ENCODE results near the gene PPP3CA. TPM values are rescaled to one million over a fixed set of nuclear protein-coding genes. Genes with fewer than 3 reads are reported as not detected.

PPP3CA gene
- total and polyA plus RNA-seq, 2 of the 13 experiments (the other 11 are each of a cell fraction or from before 2014, with no cell fraction given), result 4.8 to 13.2 TPM

DNA sequence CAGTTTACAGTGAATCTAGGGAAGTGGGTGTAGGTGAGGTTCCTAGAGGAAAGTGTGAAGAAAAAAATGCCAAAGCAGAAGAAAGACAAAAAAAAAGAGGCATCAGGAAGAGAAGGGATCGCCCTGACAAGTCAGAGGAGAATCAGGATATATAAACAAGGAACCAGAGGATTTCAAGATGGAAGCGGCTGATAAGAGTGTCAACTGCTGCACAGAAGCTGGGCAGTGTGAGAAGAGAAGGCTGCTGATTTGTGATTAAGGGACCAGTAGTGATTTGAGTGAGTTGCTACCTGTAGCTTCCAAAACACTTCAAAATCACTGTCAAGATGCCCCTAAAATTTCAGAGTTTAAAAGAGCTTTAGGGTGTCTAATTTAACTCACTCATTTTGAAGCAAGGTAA lies 258.2 kb downstream of the PPP3CA start:
- no peaks in the 10 kb centered on the region for H4K20me1 ChIP-seq (ENCODE audit: insufficient read depth, low read length)
- ChIA-PET POLR2A (no interaction called here), CTCF (ENCODE audit: low intra/inter-chr PET ratio, low total read pairs) (no interaction called here)
- in situ Hi-C loops (cut with HindIII; ENCODE audit: extremely low pct_ligation_motif_present, low pct_unique_long_range_greater_than_20kb), result no loop called here
- no peak for FAIRE-seq
- no peaks in the 10 kb centered on the region for H3K9me3 ChIP-seq (ENCODE audit: low read length)
- H3K79me2 ChIP-seq (ENCODE audit: insufficient read depth, low read length), result no peaks in the 10 kb centered on the region
- H3K4me3 ChIP-seq (replicated peaks in 1 of 3; ENCODE audit: insufficient read depth in 1 of 3, low read depth in 2 of 3, low read length in 3 of 3), result no peak overlapping the region
- no peaks in the 10 kb centered on the region for H3K4me1 ChIP-seq (ENCODE audit: insufficient read depth, low read length)
- no TSS peak for BruUV-seq (replicated peaks)
- no peak overlapping the region for H3K4me2 ChIP-seq (ENCODE audit: low read depth, low read length)
- H2AFZ ChIP-seq (ENCODE audit: low read length), result no peak overlapping the region
- no peak overlapping the region for H3K9ac ChIP-seq (ENCODE audit: insufficient read depth, low read depth, low read length)
- no peak overlapping the region for H3K27ac ChIP-seq (ENCODE audit: extremely low read length, insufficient read depth, low read length)
- WGBS (ENCODE audit: low lambda C conversion rate), result 90% methylated on average over 2 of the region's 2 CpGs
- ATAC-seq, result no peak
- intact Hi-C loops (cut with micrococcal nuclease; ENCODE audit: unreplicated experiment), result loop anchor here (5.0 kb wide), 1 partner anchor 643 kb away; no protein-coding TSS in a partner anchor
- DNase-seq (ENCODE audit: low spot score), result no peak
- no peaks in the 10 kb centered on the region for H3K36me3 ChIP-seq (replicated peaks in 1 of 2; ENCODE audit: control insufficient read depth in 1 of 2, insufficient read depth in 2 of 2, low read length in 2 of 2)
- TF ChIP-seq YEATS2 (CRISPR knock-in tag; IDR thresholded peaks at IDR 0.05; ENCODE audit: borderline replicate concordance), result no peak
- no peak for TF ChIP-seq ZNF841 (CRISPR knock-in tag; IDR thresholded peaks at IDR 0.05; ENCODE audit: borderline replicate concordance)
- no peak for TF ChIP-seq ZNF878 (CRISPR knock-in tag; IDR thresholded peaks at IDR 0.05)
- TF ChIP-seq ASH2L (IDR thresholded peaks at IDR 0.05; ENCODE audit: insufficient read length, low read depth, low read length), result no peak
- TF ChIP-seq, protein P1, sequence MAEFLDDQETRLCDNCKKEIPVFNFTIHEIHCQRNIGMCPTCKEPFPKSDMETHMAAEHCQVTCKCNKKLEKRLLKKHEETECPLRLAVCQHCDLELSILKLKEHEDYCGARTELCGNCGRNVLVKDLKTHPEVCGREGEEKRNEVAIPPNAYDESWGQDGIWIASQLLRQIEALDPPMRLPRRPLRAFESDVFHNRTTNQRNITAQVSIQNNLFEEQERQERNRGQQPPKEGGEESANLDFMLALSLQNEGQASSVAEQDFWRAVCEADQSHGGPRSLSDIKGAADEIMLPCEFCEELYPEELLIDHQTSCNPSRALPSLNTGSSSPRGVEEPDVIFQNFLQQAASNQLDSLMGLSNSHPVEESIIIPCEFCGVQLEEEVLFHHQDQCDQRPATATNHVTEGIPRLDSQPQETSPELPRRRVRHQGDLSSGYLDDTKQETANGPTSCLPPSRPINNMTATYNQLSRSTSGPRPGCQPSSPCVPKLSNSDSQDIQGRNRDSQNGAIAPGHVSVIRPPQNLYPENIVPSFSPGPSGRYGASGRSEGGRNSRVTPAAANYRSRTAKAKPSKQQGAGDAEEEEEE (CRISPR knock-in tag; IDR thresholded peaks at IDR 0.05; ENCODE audit: borderline replicate concordance), result no peak
- TF ChIP-seq ZNF33A (CRISPR knock-in tag; IDR thresholded peaks at IDR 0.05; ENCODE audit: borderline replicate concordance), result no peak
- no peak for TF ChIP-seq ZNF30 (CRISPR knock-in tag; IDR thresholded peaks at IDR 0.05)
- TF ChIP-seq SAFB2 (CRISPR knock-in tag; IDR thresholded peaks at IDR 0.05; ENCODE audit: borderline replicate concordance, low read depth), result no peak
- no peak for TF ChIP-seq SNAI1 (CRISPR knock-in tag; IDR thresholded peaks at IDR 0.05; ENCODE audit: borderline replicate concordance)
- TF ChIP-seq HMGA1 (CRISPR knock-in tag; conservative IDR thresholded peaks at IDR 0.05), result no peak
- no peak for TF ChIP-seq CBX5 (CRISPR knock-in tag; IDR thresholded peaks at IDR 0.05; ENCODE audit: borderline replicate concordance)
- no peak for TF ChIP-seq DMAP1 (CRISPR knock-in tag; IDR thresholded peaks at IDR 0.05)
- no peak for TF ChIP-seq ZNF788 (CRISPR knock-in tag; IDR thresholded peaks at IDR 0.05; ENCODE audit: borderline replicate concordance)
- TF ChIP-seq, protein P2, sequence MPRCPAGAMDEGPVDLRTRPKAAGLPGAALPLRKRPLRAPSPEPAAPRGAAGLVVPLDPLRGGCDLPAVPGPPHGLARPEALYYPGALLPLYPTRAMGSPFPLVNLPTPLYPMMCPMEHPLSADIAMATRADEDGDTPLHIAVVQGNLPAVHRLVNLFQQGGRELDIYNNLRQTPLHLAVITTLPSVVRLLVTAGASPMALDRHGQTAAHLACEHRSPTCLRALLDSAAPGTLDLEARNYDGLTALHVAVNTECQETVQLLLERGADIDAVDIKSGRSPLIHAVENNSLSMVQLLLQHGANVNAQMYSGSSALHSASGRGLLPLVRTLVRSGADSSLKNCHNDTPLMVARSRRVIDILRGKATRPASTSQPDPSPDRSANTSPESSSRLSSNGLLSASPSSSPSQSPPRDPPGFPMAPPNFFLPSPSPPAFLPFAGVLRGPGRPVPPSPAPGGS (CRISPR knock-in tag; IDR thresholded peaks at IDR 0.05), result no peak
- no peak for TF ChIP-seq PHF8 (CRISPR knock-in tag; IDR thresholded peaks at IDR 0.05)
- no peak for TF ChIP-seq NFKBIZ (CRISPR knock-in tag; IDR thresholded peaks at IDR 0.05)
- no peaks in the 10 kb centered on the region for H3K27me3 ChIP-seq (ENCODE audit: control insufficient read depth in 1 of 2, insufficient read depth in 2 of 2, low read length in 2 of 2)
